NT2/D1 (cell line): ENCODE measurements around the gene HYPK.
A peak's percentile ranks its signal among the peaks of the same experiment; 100 is the strongest.

Experiments
- DNase-seq: peaks from one replicate; pipeline ENCODE4 v3.0.0-alpha.2; 2011; ENCODE audit warnings: low read depth, low spot score
- H3K27me3 ChIP-seq: 2 replicates; pipeline ENCODE4 v1.6.0; 2011; ENCODE audit warnings: mild to moderate bottlenecking; ENCODE audit not compliant: insufficient read length, insufficient read depth
- H3K36me3 ChIP-seq: 2 replicates; pipeline ENCODE4 v1.6.1; 2011; ENCODE audit warnings: mild to moderate bottlenecking, low read length, mixed read lengths; ENCODE audit not compliant: insufficient read depth, insufficient read length
- H3K4me1 ChIP-seq: 2 replicates; pipeline ENCODE4 v1.5.1; 2011; ENCODE audit not compliant: insufficient read depth, insufficient read length
- H3K4me3 ChIP-seq: 2 replicates; pipeline ENCODE4 v1.5.1; 2011; ENCODE audit warnings: low read depth; ENCODE audit not compliant: insufficient read length
- H3K9ac ChIP-seq: 2 replicates; pipeline ENCODE4 v1.6.0; 2011; ENCODE audit warnings: low read depth; ENCODE audit not compliant: insufficient read length
- H3K9me3 ChIP-seq: 2 replicates; pipeline ENCODE4 v1.5.1; 2011; ENCODE audit warnings: mild to moderate bottlenecking, low read length; ENCODE audit not compliant: insufficient read depth
- SUZ12 ChIP-seq: IDR thresholded peaks from 2 replicates; pipeline ENCODE4 v1.6.1; 2011; ENCODE audit not compliant: insufficient read length, insufficient read depth; ENCODE audit errors: extremely low read depth
- YY1 ChIP-seq: IDR thresholded peaks from 2 replicates; pipeline ENCODE4 v1.6.1; 2011; ENCODE audit not compliant: insufficient read length, insufficient read depth
- ZNF274 ChIP-seq: IDR thresholded peaks from 2 replicates; pipeline ENCODE4 v1.6.1; 2011; ENCODE audit warnings: mild to moderate bottlenecking, low read depth, low read length

HYPK gene

GRCh38 chr15:43791993-43792760, 8.2 kb upstream of the HYPK start, which contains the start of gene SERF2:
SERF2 (plus strand) TSS chr15:43792320; CDS start chr15:43792377, 57 bp downstream.
- no peaks in the 10 kb centered on the region for H3K27me3 ChIP-seq

GRCh38 chr15:43792761-43793476, 7.5 kb upstream of the HYPK start:
- Histone ChIP-seq H3K36me3 (peaks cover 45% of the 10 kb centered on the region), H3K4me1 (peaks cover 9% of the 10 kb centered on the region), H3K4me3 (peak overlapping the region; percentile 92), H3K9ac (peak overlapping the region; percentile 97), H3K27me3 (no peaks in the 10 kb centered on the region), H3K9me3 (no peaks in the 10 kb centered on the region)
- DNase-seq, result no peak
- no peak for TF ChIP-seq SUZ12
- no peak for TF ChIP-seq YY1
- no peak for TF ChIP-seq ZNF274

More at GRCh38 chr15:43791993-43792760, 8.2 kb upstream of the HYPK start, which contains the start of gene SERF2:
- peak; percentile 97 for DNase-seq
- Histone ChIP-seq H3K36me3 (peaks cover 44% of the 10 kb centered on the region), H3K9me3 (no peaks in the 10 kb centered on the region), H3K4me1 (peaks cover 9% of the 10 kb centered on the region), H3K9ac (peak within 1 kb of the TSS; percentile 97), H3K4me3 (peak within 1 kb of the TSS; percentile 92)
- TF ChIP-seq YY1, result no peak
- no peak for TF ChIP-seq ZNF274
- TF ChIP-seq SUZ12, result no peak

- H3K9me3 ChIP-seq, result no peaks in the 10 kb centered on the region
- peak overlapping the region; percentile 92 for H3K4me3 ChIP-seq
- peaks cover 9% of the 10 kb centered on the region for H3K4me1 ChIP-seq
- H3K9ac ChIP-seq, result peak overlapping the region; percentile 97
- TF ChIP-seq SUZ12 (no peak), YY1 (no peak), ZNF274 (no peak)
- no peak for DNase-seq
- peaks cover 48% of the 10 kb centered on the region for H3K36me3 ChIP-seq
- no peaks in the 10 kb centered on the region for H3K27me3 ChIP-seq
Measured at GRCh38 chr15:43793647-43794046, 6.8 kb upstream of the HYPK start.

GRCh38 chr15:43794269-43795037, 5.9 kb upstream of the HYPK start:
- no peaks in the 10 kb centered on the region for H3K9me3 ChIP-seq
- peaks cover 56% of the 10 kb centered on the region for H3K36me3 ChIP-seq
- peak overlapping the region; percentile 8 for H3K4me3 ChIP-seq
- no peak for DNase-seq
- no peak for TF ChIP-seq SUZ12
- no peak for TF ChIP-seq YY1
- TF ChIP-seq ZNF274, result no peak
- no peak overlapping the region for H3K9ac ChIP-seq
- H3K4me1 ChIP-seq, result peaks cover 9% of the 10 kb centered on the region
- no peaks in the 10 kb centered on the region for H3K27me3 ChIP-seq

GRCh38 chr15:43795197-43795596, 5.2 kb upstream of the HYPK start:
- Histone ChIP-seq H3K4me3 (no peak overlapping the region), H3K9me3 (no peaks in the 10 kb centered on the region), H3K36me3 (peaks cover 63% of the 10 kb centered on the region), H3K4me1 (peaks cover 9% of the 10 kb centered on the region), H3K9ac (no peak overlapping the region), H3K27me3 (no peaks in the 10 kb centered on the region)
- DNase-seq, result no peak
- TF ChIP-seq ZNF274, result no peak
- no peak for TF ChIP-seq YY1
- no peak for TF ChIP-seq SUZ12

- H3K9ac ChIP-seq, result no peak overlapping the region
- TF ChIP-seq ZNF274 (no peak), SUZ12 (no peak), YY1 (no peak)
- H3K4me1 ChIP-seq, result peaks cover 9% of the 10 kb centered on the region
- peaks cover 65% of the 10 kb centered on the region for H3K36me3 ChIP-seq
- no peak overlapping the region for H3K4me3 ChIP-seq
- no peaks in the 10 kb centered on the region for H3K27me3 ChIP-seq
- H3K9me3 ChIP-seq, result no peaks in the 10 kb centered on the region
- DNase-seq, result no peak
Measured at GRCh38 chr15:43795997-43796396, 4.4 kb upstream of the HYPK start.
